AG04450 (cell line): Measurements from ENCODE around the gene SYT13. TPM values are rescaled to one million over a fixed set of nuclear protein-coding genes. Genes with fewer than 3 reads are reported as not detected.

Experiments
- CTCF ChIA-PET: fragments of 300-600, 350-600 bp; formaldehyde crosslinking; extraction: SDS; loops from one replicate; lab custom pipeline; 2022; ENCODE audit warnings: antibody characterized with exemption, inconsistent platforms; lab: Charles Lee
- POLR2A ChIA-PET: fragments of 350-600 bp; formaldehyde crosslinking; extraction: SDS; loops from one replicate; lab custom pipeline; 2021; ENCODE audit warnings: antibody characterized with exemption, inconsistent platforms; lab: Yijun Ruan, JAX
- DNase-seq: peaks from one replicate; pipeline ENCODE4 v3.0.0-alpha.2; 2011; ENCODE audit warnings: low read depth, low spot score
- H3K27ac ChIP-seq: one replicate; pipeline ENCODE4 v1.5.1; 2012; ENCODE audit warnings: low read depth, low read length, control low read depth
- H3K27me3 ChIP-seq: one replicate; pipeline ENCODE4 v1.6.0; 2012; ENCODE audit warnings: low read length; ENCODE audit not compliant: control insufficient read depth, insufficient read depth
- H3K4me3 ChIP-seq: 2 replicates; pipeline ENCODE4 v1.5.1; 2011; ENCODE audit warnings: mild to moderate bottlenecking, low read depth, low read length, control low read depth
- H3K9me3 ChIP-seq: 2 replicates; pipeline ENCODE4 v1.5.1; 2012; ENCODE audit warnings: low read length; ENCODE audit not compliant: control insufficient read depth, insufficient read depth
- polyA plus RNA-seq: library from polyadenylated mRNA; depleted of rRNA; stranded (reverse); fragments of >200 nt; gene quantifications from 2 replicates; pipeline ENCODE4 v1.2.3, GENCODE V29; 2011
- TF ChIP-seq, protein P1 (sequence below): IDR thresholded peaks from 2 replicates; pipeline ENCODE4 v1.5.1; 2011; ENCODE audit warnings: low read depth, low read length, control low read depth, inconsistent platforms

Gene SYT13
- polyA plus RNA-seq, 1 experiment, result not detected

DNA sequence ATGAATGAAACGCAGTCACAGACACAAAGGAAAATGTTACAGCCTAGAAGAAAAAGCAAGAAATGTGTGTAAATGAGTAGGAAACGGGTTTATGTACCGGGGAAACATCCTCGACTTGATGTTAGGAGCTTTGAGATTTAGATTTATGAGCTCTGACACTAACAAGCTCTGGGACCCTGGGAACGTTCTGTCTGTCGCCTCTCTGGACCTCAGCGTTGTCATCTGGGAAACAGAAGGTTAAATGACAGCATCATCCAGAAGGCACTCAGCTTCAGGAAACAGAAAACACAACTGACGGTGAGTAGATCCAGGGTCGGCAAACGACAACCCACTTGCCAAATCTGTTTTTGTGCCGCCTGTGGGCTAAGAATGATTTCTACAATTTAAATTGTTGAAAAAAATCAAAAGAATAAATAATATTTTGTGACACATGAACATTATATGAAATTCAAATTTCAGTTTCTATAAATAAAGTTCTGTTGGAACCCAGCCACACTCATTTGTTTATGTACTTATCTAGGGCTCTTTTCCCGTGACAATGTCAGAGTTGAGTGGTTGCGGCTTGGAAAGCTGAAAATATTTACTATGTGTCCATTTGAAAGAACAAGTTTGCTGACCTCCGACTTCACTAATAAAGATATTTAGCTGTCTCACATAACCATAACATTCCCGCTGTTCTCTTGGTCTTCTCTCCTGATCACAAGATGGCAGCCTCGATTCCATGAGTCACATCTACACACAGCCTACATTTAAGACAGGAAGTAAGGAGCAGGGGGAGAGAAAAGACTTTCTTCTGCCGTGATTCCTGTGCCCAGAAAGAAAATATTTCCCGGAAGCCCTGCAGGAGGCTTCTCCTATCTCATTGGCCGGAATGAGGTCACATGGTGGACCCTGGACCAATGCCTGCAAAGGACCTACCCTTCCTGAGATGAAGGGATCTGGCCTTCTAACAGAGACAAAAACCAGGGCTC is 47.1 kb upstream of the SYT13 start:
- no peak for DNase-seq
- Histone ChIP-seq H3K9me3 (no peaks in the 10 kb centered on the region; the same call in 1 of the 2 replicates), H3K27me3 (peaks cover 6% of the 10 kb centered on the region), H3K27ac (no peak overlapping the region), H3K4me3 (no peak overlapping the region)
- TF ChIP-seq, protein P1, sequence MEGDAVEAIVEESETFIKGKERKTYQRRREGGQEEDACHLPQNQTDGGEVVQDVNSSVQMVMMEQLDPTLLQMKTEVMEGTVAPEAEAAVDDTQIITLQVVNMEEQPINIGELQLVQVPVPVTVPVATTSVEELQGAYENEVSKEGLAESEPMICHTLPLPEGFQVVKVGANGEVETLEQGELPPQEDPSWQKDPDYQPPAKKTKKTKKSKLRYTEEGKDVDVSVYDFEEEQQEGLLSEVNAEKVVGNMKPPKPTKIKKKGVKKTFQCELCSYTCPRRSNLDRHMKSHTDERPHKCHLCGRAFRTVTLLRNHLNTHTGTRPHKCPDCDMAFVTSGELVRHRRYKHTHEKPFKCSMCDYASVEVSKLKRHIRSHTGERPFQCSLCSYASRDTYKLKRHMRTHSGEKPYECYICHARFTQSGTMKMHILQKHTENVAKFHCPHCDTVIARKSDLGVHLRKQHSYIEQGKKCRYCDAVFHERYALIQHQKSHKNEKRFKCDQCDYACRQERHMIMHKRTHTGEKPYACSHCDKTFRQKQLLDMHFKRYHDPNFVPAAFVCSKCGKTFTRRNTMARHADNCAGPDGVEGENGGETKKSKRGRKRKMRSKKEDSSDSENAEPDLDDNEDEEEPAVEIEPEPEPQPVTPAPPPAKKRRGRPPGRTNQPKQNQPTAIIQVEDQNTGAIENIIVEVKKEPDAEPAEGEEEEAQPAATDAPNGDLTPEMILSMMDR, result no peak
- ChIA-PET POLR2A (no interaction called here), CTCF (interaction anchor here (0.6 to 4.7 kb wide), 15 partner anchors 8 to 438 kb away, joined by 3 to 87 read pairs (median 4); no protein-coding TSS in a partner anchor)

DNA sequence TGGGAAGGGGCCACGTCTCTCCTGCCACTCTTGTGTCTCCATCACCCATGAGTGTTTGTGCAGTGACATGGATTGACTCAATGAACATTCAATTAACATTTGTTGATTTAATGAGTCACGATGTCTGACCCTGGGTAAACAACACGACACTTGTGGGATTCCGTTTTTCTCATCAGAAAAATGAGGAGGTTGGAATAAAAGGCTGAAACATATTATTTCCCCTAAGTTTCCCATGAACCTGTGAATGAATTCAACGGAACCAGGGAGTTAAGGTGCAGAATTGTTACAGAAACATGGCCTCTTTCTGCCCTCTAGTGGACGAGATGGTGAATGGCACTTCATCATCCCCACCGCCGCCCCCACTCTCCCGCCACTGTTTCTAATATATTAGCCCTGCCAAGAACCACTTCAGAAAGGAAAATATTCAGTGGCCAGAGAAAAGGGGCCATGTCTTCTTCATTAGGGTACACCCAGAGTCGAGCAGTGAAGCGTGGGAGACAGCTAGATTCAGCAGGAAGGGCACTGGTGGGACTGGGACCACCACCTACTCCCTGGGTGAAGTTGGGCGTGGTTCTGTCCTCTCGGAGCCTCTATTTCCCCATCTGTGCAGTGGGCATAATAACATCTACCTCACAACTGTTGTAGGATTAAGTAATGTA is 46.3 kb upstream of the SYT13 start:
- no peak overlapping the region for H3K27ac ChIP-seq
- H3K9me3 ChIP-seq, result no peaks in the 10 kb centered on the region; the same call in 1 of the 2 replicates
- ChIA-PET CTCF (interaction anchor here (0.7 to 4.7 kb wide), 11 partner anchors 12 to 439 kb away, joined by 3 to 87 read pairs (median 4); no protein-coding TSS in a partner anchor), POLR2A (no interaction called here)
- TF ChIP-seq, protein P1, result peak; percentile 60
- DNase-seq, result no peak
- H3K27me3 ChIP-seq, result peaks cover 6% of the 10 kb centered on the region
- H3K4me3 ChIP-seq, result no peak overlapping the region

DNA sequence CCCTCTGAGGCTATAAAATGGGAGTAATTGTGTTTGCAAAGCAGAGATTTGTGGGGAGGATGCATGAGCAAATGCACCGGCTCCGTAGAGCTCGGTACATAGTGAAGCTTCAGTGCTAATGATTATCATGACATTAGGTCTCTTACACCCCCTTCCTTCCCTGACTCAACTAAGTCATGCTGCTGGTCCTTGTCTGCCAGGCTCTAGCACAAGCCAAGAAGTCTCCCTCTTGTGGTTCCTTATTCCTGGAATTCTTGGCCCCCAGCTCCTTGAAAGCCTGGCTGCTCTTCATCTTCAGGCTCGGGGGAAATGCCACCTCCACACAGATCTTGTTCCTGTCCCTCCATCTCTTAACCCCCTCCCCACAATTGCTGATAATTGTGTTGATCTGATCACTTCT is 45.7 kb upstream of the SYT13 start:
- H3K4me3 ChIP-seq, result no peak overlapping the region
- H3K27ac ChIP-seq, result no peak overlapping the region
- POLR2A ChIA-PET, result no interaction called here
- DNase-seq, result no peak
- CTCF ChIA-PET, result interaction anchor here (0.6 to 4.7 kb wide), 8 partner anchors 12 to 387 kb away, joined by 3 to 87 read pairs (median 3); no protein-coding TSS in a partner anchor
- H3K27me3 ChIP-seq, result peaks cover 6% of the 10 kb centered on the region
- H3K9me3 ChIP-seq, result no peaks in the 10 kb centered on the region; the same call in 1 of the 2 replicates
- TF ChIP-seq, protein P1, result no peak

DNA sequence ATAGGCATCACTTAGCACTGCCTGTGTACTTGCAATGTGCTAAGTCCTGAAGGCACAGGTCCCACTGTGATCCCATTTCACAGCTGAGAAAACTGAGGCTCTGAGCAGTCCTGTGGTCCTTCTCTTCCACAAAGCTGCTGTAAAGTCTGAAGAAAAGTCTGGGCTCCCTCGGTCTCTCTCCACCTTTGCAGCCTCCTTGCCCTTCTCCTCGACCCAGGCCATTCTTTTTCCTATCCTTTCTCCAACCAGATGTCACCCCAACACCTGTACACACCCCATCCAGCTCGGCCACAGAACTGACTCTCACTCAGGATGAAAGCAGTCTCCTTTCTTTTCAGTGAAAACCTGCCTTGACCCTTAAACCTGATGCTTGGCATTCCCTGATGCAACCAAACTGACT is 42.6 kb upstream of the SYT13 start:
- TF ChIP-seq, protein P1, result no peak
- POLR2A ChIA-PET, result no interaction called here
- Histone ChIP-seq H3K4me3 (no peak overlapping the region), H3K9me3 (no peaks in the 10 kb centered on the region; the same call in 1 of the 2 replicates), H3K27me3 (peaks cover 3% of the 10 kb centered on the region), H3K27ac (no peak overlapping the region)
- no peak for DNase-seq
- CTCF ChIA-PET, result interaction anchor here (0.8 kb wide), 1 partner anchor 443 kb away, joined by 3 read pairs; no protein-coding TSS in a partner anchor
